HepG2 (cell line): ENCODE measurements around the gene ASXL1. TPM values are rescaled to one million over a fixed set of nuclear protein-coding genes. Genes with fewer than 3 reads are reported as not detected.

Source experiments
- ATAC-seq: fragments of 200-7000 bp; cut with Tn5 transposase; 3 replicates; pipeline ENCODE4 v1.9.1; 2020; ENCODE audit warnings: mild to moderate bottlenecking, moderate library complexity
- BruUV-seq: library from RNA; stranded (reverse); fragments of 400-500 nt; replicated peaks from 2 replicates; lab custom pipeline; 2021; lab: Mats Ljungman, UMichigan
- CTCF ChIA-PET: fragments of 300-600 bp; formaldehyde crosslinking; extraction: SDS; loops from one replicate; lab custom pipeline; 2021; ENCODE audit warnings: low total read pairs, inconsistent platforms, low intra/inter-chr PET ratio; lab: Yijun Ruan, JAX
- POLR2A ChIA-PET: fragments of 350-600 bp; sonication (Branson Sonifier 250); formaldehyde crosslinking; loops from one replicate; lab custom pipeline; 2020; ENCODE audit warnings: antibody characterized with exemption, inconsistent platforms; lab: Yijun Ruan, JAX
- DNase-seq: peaks from one replicate; pipeline ENCODE4 v3.0.0-alpha.2; 2015; ENCODE audit warnings: low spot score
- FAIRE-seq: peaks from 3 replicates; lab custom pipeline; 2011; peaks lifted over from hg19 to GRCh38; lab: Jason Lieb, UNC
- H2AFZ ChIP-seq: one replicate; pipeline ENCODE4 v1.6.1; 2011; ENCODE audit warnings: low read length, inconsistent platforms
- H3K27ac ChIP-seq: fragments of 300-600 bp; 3 replicates; pipeline ENCODE4 v1.8.0; 2011; ENCODE audit warnings: mixed run types, mild to moderate bottlenecking, mixed read lengths, low read length, inconsistent platforms; ENCODE audit not compliant: insufficient read depth; ENCODE audit errors: extremely low read length
- H3K27me3 ChIP-seq, 2 experiments: fragments of 200-600 bp in 1 of 2; 2 replicates in 1 of 2; 3 replicates in 1 of 2; pipeline versions ENCODE4 v1.6.0 to v1.8.0; 2011; ENCODE audit warnings: low read length in 2 of 2, mild to moderate bottlenecking in 2 of 2, moderate library complexity in 2 of 2, inconsistent platforms in 1 of 2; ENCODE audit not compliant: insufficient read depth in 2 of 2, control insufficient read depth in 1 of 2
- H3K36me3 ChIP-seq, 2 experiments: fragments of 200-600 bp in 1 of 2; replicated peaks in 1 of 2; 2 replicates in 1 of 2; 3 replicates in 1 of 2; pipeline versions ENCODE4 v1.5.1 to v1.8.0; 2011; ENCODE audit warnings: low read length in 2 of 2, inconsistent platforms in 1 of 2; ENCODE audit not compliant: insufficient read depth in 2 of 2, control insufficient read depth in 1 of 2
- H3K4me1 ChIP-seq: 2 replicates; pipeline ENCODE4 v1.5.1; 2012; ENCODE audit warnings: low read length, inconsistent platforms; ENCODE audit not compliant: insufficient read depth
- H3K4me2 ChIP-seq: 2 replicates; pipeline ENCODE4 v1.6.0; 2011; ENCODE audit warnings: low read depth, low read length, inconsistent platforms
- H3K4me3 ChIP-seq, 3 experiments: fragments of 200-600 bp in 1 of 3; sonication (generic), shearing (Covaris generic) in 1 of 3; replicated peaks in 1 of 3; 2 replicates each; pipeline ENCODE4 v1.5.1; 2011 to 2016; ENCODE audit warnings: low read length in 3 of 3, inconsistent platforms in 2 of 3, low read depth in 2 of 3, mild to moderate bottlenecking in 2 of 3, control low read depth in 1 of 3, mixed read lengths in 1 of 3; ENCODE audit not compliant: insufficient read depth in 1 of 3
- H3K79me2 ChIP-seq: one replicate; pipeline ENCODE4 v1.6.1; 2011; ENCODE audit warnings: low read length, inconsistent platforms; ENCODE audit not compliant: insufficient read depth
- H3K9ac ChIP-seq: 2 replicates; pipeline ENCODE4 v1.6.0; 2011; ENCODE audit warnings: mild to moderate bottlenecking, low read depth, low read length, inconsistent platforms; ENCODE audit not compliant: insufficient read depth
- H3K9me3 ChIP-seq: 2 replicates; pipeline ENCODE4 v1.5.1; 2012; ENCODE audit warnings: mild to moderate bottlenecking, low read length
- H4K20me1 ChIP-seq: 2 replicates; pipeline ENCODE4 v1.6.0; 2011; ENCODE audit warnings: inconsistent platforms, mild to moderate bottlenecking, low read length, moderate library complexity; ENCODE audit not compliant: insufficient read depth
- CEBPZ ChIP-seq: IDR thresholded peaks from 2 replicates; pipeline ENCODE4 v1.6.1; 2012; ENCODE audit warnings: low read length, improper control_type of control experiment
- CREBL2 ChIP-seq: sonication (generic); formaldehyde crosslinking; IDR thresholded peaks from 2 replicates; pipeline ENCODE4 v1.8.1; 2023; ENCODE audit warnings: missing genetic modification reagents, mild to moderate bottlenecking, borderline replicate concordance
- KLF16 ChIP-seq, 2 experiments: sonication (generic) in 1 of 2; formaldehyde crosslinking in 1 of 2; IDR thresholded peaks; 2 replicates each; pipeline versions ENCODE4 v1.6.1 to v1.8.0; 2016 to 2023; ENCODE audit warnings: missing genetic modification reagents in 2 of 2, missing compliant biosample characterization in 1 of 2
- POLR2G ChIP-seq: fragments of 200-400 bp; formaldehyde crosslinking; IDR thresholded peaks from 2 replicates; pipeline ENCODE4 v1.6.1; 2018; ENCODE audit warnings: mild to moderate bottlenecking, low read depth, low read length, moderate library complexity
- SMC3 ChIP-seq: IDR thresholded peaks from 2 replicates; pipeline ENCODE4 v1.6.1; 2011; ENCODE audit warnings: low read length, improper control_type of control experiment
- ZEB1 ChIP-seq: IDR thresholded peaks from 2 replicates; pipeline ENCODE4 v1.6.1; 2012; ENCODE audit warnings: mild to moderate bottlenecking, low read depth, inconsistent platforms; ENCODE audit not compliant: insufficient replicate concordance
- ZMYM2 ChIP-seq: sonication (generic); formaldehyde crosslinking; IDR thresholded peaks from 2 replicates; pipeline ENCODE4 v1.8.0; 2022; ENCODE audit warnings: mild to moderate bottlenecking, missing genetic modification reagents
- ZNF230 ChIP-seq: sonication (generic); formaldehyde crosslinking; IDR thresholded peaks from 2 replicates; pipeline ENCODE4 v1.4.0; 2020; ENCODE audit warnings: mild to moderate bottlenecking, missing genetic modification reagents
- ZNF850 ChIP-seq: sonication (generic); formaldehyde crosslinking; conservative IDR thresholded peaks from 2 replicates; pipeline ENCODE4 v1.9.0; 2021; ENCODE audit warnings: mild to moderate bottlenecking, missing genetic modification reagents
- ZSCAN21 ChIP-seq: sonication (generic); formaldehyde crosslinking; IDR thresholded peaks from 2 replicates; pipeline ENCODE4 v1.8.0; 2022; ENCODE audit warnings: mild to moderate bottlenecking, missing genetic modification reagents, moderate library complexity, borderline replicate concordance
- ZSCAN5A ChIP-seq: sonication (generic); formaldehyde crosslinking; IDR thresholded peaks from 2 replicates; pipeline ENCODE4 v1.8.0; 2022; ENCODE audit warnings: mild to moderate bottlenecking, missing genetic modification reagents, borderline replicate concordance
- WGBS: methylation state at CpG from one replicate; pipeline ENCODE4 v1.1.6; 2017; ENCODE audit warnings: low lambda C conversion rate; 5-methylcytosine and 5-hydroxymethylcytosine counted together
- in situ Hi-C: cut with HindIII; loops from 2 replicates; pipeline ENCODE4 v1.10.0; 2017; ENCODE audit warnings: low pct_unique_long_range_greater_than_20kb; ENCODE audit not compliant: extremely low pct_ligation_motif_present
- intact Hi-C: fragments of 100-400 bp; cut with micrococcal nuclease; formaldehyde crosslinking; loops from one replicate; pipeline ENCODE4 v1.10.0; 2022; ENCODE audit not compliant: unreplicated experiment
- polyA plus RNA-seq, 8 experiments: library from polyadenylated mRNA; depleted of rRNA in 3 of 8; stranded (reverse) in 7 of 8; unstranded in 1 of 8; fragments of >200 nt; fragmentation: Illumina TruSeq in 4 of 8; extraction: Trizol in 4 of 8; gene quantifications; 2 replicates each; pipeline versions ENCODE4 v1.2.1 to v1.2.3, GENCODE V29; 2011 to 2016; ENCODE audit warnings: low read depth in 4 of 8, missing spikeins in 1 of 8, mixed read lengths in 1 of 8; ENCODE audit not compliant: insufficient read depth in 1 of 8
- total RNA-seq, 5 experiments: library from RNA; depleted of rRNA; stranded (reverse); fragments of >200 nt; fragmentation: Illumina TruSeq; extraction: Trizol; gene quantifications; 2 replicates each; pipeline ENCODE4 v1.2.3, GENCODE V29; 2016; ENCODE audit warnings: low read depth in 1 of 5
- TF ChIP-seq, protein P1 (sequence below): sonication (generic); formaldehyde crosslinking; IDR thresholded peaks from 2 replicates; pipeline ENCODE4 v1.4.0; 2020; ENCODE audit warnings: missing genetic modification reagents, borderline replicate concordance
- TF ChIP-seq, protein P2 (sequence below): fragments of 450-650 bp; IDR thresholded peaks from 2 replicates; pipeline ENCODE4 v1.6.1; 2017; ENCODE audit warnings: mild to moderate bottlenecking

Gene ASXL1
- total and polyA plus RNA-seq, 2 of the 13 experiments (the other 11 are each of a cell fraction or from before 2014, with no cell fraction given), result 62.1 to 74.8 TPM

DNA sequence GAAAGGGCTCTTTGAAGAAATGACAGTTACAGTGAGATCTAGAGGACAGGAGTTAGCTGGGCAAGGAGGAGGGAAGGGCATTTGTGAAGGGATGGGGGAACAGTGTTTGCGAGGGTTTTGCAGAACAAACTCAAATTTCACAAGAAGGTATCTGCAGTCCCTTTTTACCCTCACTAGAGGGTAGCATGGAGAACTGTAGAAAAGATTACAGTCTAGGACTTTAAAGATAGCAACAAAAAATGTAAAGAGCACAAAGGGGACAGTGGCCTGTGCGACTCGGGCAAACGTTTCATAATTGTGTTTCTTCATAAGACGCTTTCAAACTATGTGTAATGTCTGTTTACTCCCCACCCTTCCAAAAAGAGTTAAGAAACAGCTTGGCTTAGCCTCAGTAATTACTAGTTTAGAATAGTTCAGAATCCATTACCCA, 21.2 kb upstream of the ASXL1 start:
- Histone ChIP-seq H3K4me1 (peaks cover 47% of the 10 kb centered on the region), H3K9me3 (no peaks in the 10 kb centered on the region), H3K27ac (no peak overlapping the region), H3K4me3 (no peak overlapping the region; a peak in 1 of 6 replicates), H4K20me1 (no peaks in the 10 kb centered on the region), H2AFZ (no peak overlapping the region), H3K9ac (no peak overlapping the region), H3K4me2 (peak overlapping the region; percentile 38), H3K36me3 (peaks cover 3 to 22% of the 10 kb centered on the region in 2 experiments), H3K27me3 (no peaks in the 10 kb centered on the region), H3K79me2 (no peaks in the 10 kb centered on the region)
- no TSS peak for BruUV-seq
- intact Hi-C loops, result no loop called here
- ChIA-PET POLR2A (interaction anchor here (1.2 to 5.0 kb wide), 2 partner anchors 21 to 47 kb away, joined by 3 to 36 read pairs; partner anchors contain the start of gene ASXL1), CTCF (interaction anchor here (1.2 to 1.7 kb wide), 3 partner anchors 11 to 316 kb away, joined by 3 to 5 read pairs (median 3); no protein-coding TSS in a partner anchor)
- FAIRE-seq (peak; percentile 91), ATAC-seq (peak; percentile 80), DNase-seq (peak; percentile 86)
- in situ Hi-C loops, result no loop called here
- WGBS, result 8% methylated on average over 5 of the region's 5 CpGs
- TF ChIP-seq, protein P1, sequence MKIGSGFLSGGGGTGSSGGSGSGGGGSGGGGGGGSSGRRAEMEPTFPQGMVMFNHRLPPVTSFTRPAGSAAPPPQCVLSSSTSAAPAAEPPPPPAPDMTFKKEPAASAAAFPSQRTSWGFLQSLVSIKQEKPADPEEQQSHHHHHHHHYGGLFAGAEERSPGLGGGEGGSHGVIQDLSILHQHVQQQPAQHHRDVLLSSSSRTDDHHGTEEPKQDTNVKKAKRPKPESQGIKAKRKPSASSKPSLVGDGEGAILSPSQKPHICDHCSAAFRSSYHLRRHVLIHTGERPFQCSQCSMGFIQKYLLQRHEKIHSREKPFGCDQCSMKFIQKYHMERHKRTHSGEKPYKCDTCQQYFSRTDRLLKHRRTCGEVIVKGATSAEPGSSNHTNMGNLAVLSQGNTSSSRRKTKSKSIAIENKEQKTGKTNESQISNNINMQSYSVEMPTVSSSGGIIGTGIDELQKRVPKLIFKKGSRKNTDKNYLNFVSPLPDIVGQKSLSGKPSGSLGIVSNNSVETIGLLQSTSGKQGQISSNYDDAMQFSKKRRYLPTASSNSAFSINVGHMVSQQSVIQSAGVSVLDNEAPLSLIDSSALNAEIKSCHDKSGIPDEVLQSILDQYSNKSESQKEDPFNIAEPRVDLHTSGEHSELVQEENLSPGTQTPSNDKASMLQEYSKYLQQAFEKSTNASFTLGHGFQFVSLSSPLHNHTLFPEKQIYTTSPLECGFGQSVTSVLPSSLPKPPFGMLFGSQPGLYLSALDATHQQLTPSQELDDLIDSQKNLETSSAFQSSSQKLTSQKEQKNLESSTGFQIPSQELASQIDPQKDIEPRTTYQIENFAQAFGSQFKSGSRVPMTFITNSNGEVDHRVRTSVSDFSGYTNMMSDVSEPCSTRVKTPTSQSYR (CRISPR knock-in tag), result 0 out of 2 replicates have a peak, but pooled peaks have one; percentile 6
- no peak for TF ChIP-seq POLR2G
- no peak for TF ChIP-seq ZNF850 (CRISPR knock-in tag)
- TF ChIP-seq ZEB1, result no peak
- no peak for TF ChIP-seq ZSCAN21 (CRISPR knock-in tag)
- peak; percentile 61; the same call in 1 of the 2 replicates for TF ChIP-seq ZMYM2
- no peak for TF ChIP-seq CREBL2 (CRISPR knock-in tag)
- TF ChIP-seq, protein P2, sequence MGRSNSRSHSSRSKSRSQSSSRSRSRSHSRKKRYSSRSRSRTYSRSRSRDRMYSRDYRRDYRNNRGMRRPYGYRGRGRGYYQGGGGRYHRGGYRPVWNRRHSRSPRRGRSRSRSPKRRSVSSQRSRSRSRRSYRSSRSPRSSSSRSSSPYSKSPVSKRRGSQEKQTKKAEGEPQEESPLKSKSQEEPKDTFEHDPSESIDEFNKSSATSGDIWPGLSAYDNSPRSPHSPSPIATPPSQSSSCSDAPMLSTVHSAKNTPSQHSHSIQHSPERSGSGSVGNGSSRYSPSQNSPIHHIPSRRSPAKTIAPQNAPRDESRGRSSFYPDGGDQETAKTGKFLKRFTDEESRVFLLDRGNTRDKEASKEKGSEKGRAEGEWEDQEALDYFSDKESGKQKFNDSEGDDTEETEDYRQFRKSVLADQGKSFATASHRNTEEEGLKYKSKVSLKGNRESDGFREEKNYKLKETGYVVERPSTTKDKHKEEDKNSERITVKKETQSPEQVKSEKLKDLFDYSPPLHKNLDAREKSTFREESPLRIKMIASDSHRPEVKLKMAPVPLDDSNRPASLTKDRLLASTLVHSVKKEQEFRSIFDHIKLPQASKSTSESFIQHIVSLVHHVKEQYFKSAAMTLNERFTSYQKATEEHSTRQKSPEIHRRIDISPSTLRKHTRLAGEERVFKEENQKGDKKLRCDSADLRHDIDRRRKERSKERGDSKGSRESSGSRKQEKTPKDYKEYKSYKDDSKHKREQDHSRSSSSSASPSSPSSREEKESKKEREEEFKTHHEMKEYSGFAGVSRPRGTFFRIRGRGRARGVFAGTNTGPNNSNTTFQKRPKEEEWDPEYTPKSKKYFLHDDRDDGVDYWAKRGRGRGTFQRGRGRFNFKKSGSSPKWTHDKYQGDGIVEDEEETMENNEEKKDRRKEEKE, result no peak
- TF ChIP-seq KLF16 (CRISPR knock-in tag; IDR thresholded peaks at IDR 0.05), result peak in 1 of 2 experiments; percentile 75; a peak in 1 of 4 replicates
- no peak for TF ChIP-seq CEBPZ
- TF ChIP-seq SMC3, result peak; percentile 99
- TF ChIP-seq ZSCAN5A (CRISPR knock-in tag), result no peak
- TF ChIP-seq ZNF230 (CRISPR knock-in tag), result no peak
